Measurements from ENCODE around the gene PRODH. TPM values are rescaled to one million over a fixed set of nuclear protein-coding genes. Genes with fewer than 3 reads are reported as not detected.

The PRODH gene
- total and polyA plus RNA-seq, 2 donors (not counting 3 experiments of a cell fraction or from before 2014, with no cell fraction given), result not detected

DNA sequence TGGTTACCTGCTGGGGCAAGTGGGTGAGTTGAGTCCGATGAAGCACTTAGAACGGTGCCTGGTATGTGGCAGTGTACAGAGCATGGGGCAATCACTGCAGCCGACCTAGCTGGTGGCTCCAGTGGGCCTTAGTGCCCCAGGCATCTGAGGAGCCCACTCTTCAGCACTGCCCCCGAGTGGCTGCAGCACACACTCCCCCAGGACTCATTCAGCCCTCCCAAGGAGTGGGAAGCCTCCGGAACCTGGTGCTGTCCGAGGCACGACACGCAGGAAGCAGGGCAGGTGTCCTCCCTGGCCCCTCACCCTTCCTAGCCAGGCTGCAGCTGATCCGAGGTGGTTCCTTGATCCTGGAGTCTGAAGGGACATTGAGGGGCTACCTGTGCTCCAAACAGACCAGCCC, 42.4 kb upstream of the PRODH start:
- CTCF ChIA-PET, result no interaction called here
- no peaks in the 10 kb centered on the region for H3K9me3 ChIP-seq (replicated peaks; ENCODE audit: control insufficient read depth, insufficient read depth, low read length)

More for the DNA sequence above, 42.4 kb upstream of the PRODH start:
- H2AFZ ChIP-seq (ENCODE audit: low read depth, low read length), result no peak overlapping the region
- no peak overlapping the region for H3K4me3 ChIP-seq (replicated peaks in 1 of 3; ENCODE audit: insufficient read depth in 1 of 3, low read depth in 1 of 3, low read length in 3 of 3)
- no peaks in the 10 kb centered on the region for H3K27me3 ChIP-seq (ENCODE audit: control insufficient read depth in 2 of 2, insufficient read depth in 2 of 2, low read length in 2 of 2)
- BruUV-seq (replicated peaks), result no TSS peak
- no peak for DNase-seq (ENCODE audit: low read depth, low spot score)
- intact Hi-C loops (cut with micrococcal nuclease) (no loop called here), dilution Hi-C loops (cut with MboI; ENCODE audit: extremely low pct_ligation_motif_present, low sequenced_read_pairs) (no loop called here)
- no peaks in the 10 kb centered on the region for H3K79me2 ChIP-seq (ENCODE audit: control insufficient read depth, insufficient read depth, low read length)
- no peak overlapping the region for H3K27ac ChIP-seq (ENCODE audit: insufficient read depth, low read depth, low read length)
- H3K36me3 ChIP-seq (ENCODE audit: control insufficient read depth in 2 of 2, extremely low read depth in 1 of 2, insufficient read depth in 2 of 2, low read length in 2 of 2), result no peaks in the 10 kb centered on the region
- TF ChIP-seq EZH2 (IDR thresholded peaks at IDR 0.05; ENCODE audit: borderline replicate concordance, low read depth, low read length, severe bottlenecking) (no peak), POLR2AphosphoS5 (IDR thresholded peaks at IDR 0.05; ENCODE audit: insufficient read depth, low read depth, low read length) (no peak), POLR2A (IDR thresholded peaks at IDR 0.05; ENCODE audit: low read depth, low read length) (no peak), CTCF (IDR thresholded peaks at IDR 0.05; ENCODE audit: extremely low read depth in 1 of 2, insufficient read depth in 1 of 2, low read depth in 1 of 2, low read length in 2 of 2) (no peak), MYC (IDR thresholded peaks at IDR 0.05; ENCODE audit: low read depth, low read length) (no peak), MAX (IDR thresholded peaks at IDR 0.05; ENCODE audit: insufficient read depth, insufficient read length) (no peak), JUN (IDR thresholded peaks at IDR 0.05; ENCODE audit: borderline replicate concordance, insufficient read depth, insufficient read length, low read depth) (no peak), GATA2 (IDR thresholded peaks at IDR 0.05; ENCODE audit: insufficient read depth, insufficient read length, low read depth, low read length) (no peak), FOS (IDR thresholded peaks at IDR 0.05; ENCODE audit: borderline replicate concordance, insufficient read depth, low read length) (no peak)
- no peak for FAIRE-seq
- no peak overlapping the region for H3K4me2 ChIP-seq (ENCODE audit: insufficient read depth, low read length)
- H3K4me1 ChIP-seq (ENCODE audit: control insufficient read depth, extremely low read depth, insufficient read depth, low read length), result no peaks in the 10 kb centered on the region
- POLR2A ChIA-PET, result no interaction called here
- no peaks in the 10 kb centered on the region for H4K20me1 ChIP-seq (replicated peaks; ENCODE audit: control insufficient read depth, extremely low read depth, insufficient read depth, low read length)
- no peaks in the 10 kb centered on the region for H3K9me1 ChIP-seq (replicated peaks; ENCODE audit: control insufficient read depth, extremely low read depth, insufficient read depth, low read length)
- H3K9ac ChIP-seq (replicated peaks; ENCODE audit: extremely low read depth, insufficient read depth, low read length), result no peak overlapping the region

Data from endothelial cell of umbilical vein (primary cell).